Measurements from ENCODE around the gene SNCG.

GRCh38 chr10:86914734-86915133, 43.7 kb upstream of the SNCG start:
- TF ChIP-seq RAD21 (IDR thresholded peaks at IDR 0.05; ENCODE audit: low read depth) (no peak), EP300 (IDR thresholded peaks at IDR 0.05; ENCODE audit: borderline replicate concordance) (no peak), MAX (IDR thresholded peaks at IDR 0.05) (no peak), CEBPB (IDR thresholded peaks at IDR 0.05) (no peak), ZBTB7A (IDR thresholded peaks at IDR 0.05; ENCODE audit: low read depth) (no peak)

All from Ishikawa (cell line).